Measurements from ENCODE around the gene KPNA1.
"Not testable (repeated sequence)": the region's sequence is repeated elsewhere in the genome, so short reads cannot be mapped to it uniquely, and the experiment has no call there.

Gene KPNA1

DNA sequence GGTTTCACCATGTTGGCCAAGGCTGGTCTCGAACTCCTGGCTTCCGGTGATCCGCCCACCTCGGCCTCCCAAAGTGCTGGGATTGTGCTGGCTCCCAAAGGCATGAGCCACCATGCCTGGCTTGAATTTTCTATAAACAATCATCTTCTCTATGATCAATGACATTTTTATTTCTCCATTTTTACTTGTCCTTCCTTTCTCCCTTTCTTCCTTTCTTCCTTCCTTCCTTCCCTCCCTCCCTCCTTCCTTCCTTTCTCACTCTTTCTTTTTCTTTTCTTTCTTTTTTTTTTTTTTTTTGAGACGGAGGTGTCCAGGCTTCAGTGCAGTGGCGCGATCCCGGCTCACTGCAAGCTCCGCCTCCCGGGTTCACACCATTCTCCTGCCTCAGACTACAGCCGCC is 8.6 kb upstream of the KPNA1 start:
- in situ Hi-C loops (cut with MboI; ENCODE audit: low sequenced_read_pairs) = no loop called here

- in situ Hi-C loops (cut with MboI; ENCODE audit: low sequenced_read_pairs) = no loop called here
Observed at GRCh38 chr3:122520861-122521260, 6.1 kb upstream of the KPNA1 start.

DNA sequence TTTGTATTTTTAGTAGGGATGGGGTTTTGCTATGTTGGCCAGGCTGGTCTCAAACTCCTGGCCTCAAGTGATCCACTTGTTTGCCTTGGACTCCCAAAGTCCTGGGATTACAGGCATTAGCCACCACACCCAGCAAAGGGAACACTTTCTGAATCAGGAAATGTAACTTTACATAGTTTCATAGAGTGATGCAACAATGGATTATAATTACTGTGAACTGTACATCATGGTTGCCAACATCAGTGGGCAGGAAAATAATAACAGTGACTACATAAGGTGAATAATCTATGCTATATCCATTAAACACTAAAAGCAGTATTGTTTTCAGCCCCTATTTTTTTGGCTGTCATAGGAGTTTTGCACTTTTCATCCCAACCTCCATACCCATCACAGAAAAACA is 5.0 kb upstream of the KPNA1 start:
- in situ Hi-C loops (cut with MboI; ENCODE audit: low sequenced_read_pairs) = no loop called here

DNA sequence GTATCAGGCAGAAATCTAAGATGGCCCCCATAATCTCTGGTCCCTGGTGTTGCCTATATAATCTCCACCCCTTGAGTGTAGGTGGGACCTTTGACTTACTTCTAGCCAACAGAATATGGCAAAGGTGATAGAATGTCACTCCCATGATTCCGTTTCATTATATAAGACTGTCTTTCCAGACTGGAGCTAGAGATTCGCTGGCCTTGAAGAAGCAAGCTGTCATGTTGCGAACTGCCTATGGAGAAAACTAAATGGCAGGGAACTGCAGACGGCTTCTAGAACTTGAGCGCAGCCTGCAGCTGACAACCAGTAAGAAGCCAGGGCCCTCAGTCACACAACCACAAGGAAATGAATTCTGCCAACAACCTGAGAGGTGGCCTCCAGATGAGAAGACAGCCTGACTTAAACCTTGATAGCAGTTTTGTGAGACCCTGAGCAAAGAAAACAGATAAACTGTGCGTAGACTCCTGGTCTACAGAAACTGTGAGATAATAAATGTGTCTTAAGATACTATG is 2.2 kb upstream of the KPNA1 start:
- in situ Hi-C loops (cut with MboI; ENCODE audit: low sequenced_read_pairs) = no loop called here

- in situ Hi-C loops (cut with MboI; ENCODE audit: low sequenced_read_pairs) = no loop called here
Observed at GRCh38 chr3:122515870-122516269, 1.1 kb upstream of the KPNA1 start.

DNA sequence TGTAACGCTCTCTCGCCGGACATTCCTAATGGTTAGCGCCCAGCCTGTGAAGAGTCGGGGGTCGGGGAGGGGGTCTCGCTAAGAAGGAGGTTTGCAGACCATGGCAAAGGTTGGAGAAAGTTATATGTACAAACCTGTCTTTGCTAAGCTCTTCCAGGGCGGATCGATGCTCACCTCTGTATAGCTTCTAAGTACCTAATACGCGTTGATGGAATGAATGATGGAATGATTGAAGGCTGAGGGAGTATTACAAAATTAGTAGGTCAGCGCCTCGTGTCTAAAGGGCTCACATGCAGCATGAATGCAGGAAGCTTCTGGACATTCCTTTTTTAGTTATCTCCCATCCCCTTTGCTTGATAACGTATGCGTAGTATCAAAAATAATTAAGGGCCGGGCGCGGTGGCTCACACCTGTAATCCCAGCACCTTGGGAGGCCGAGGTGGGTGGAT is 305 bp upstream of the KPNA1 start:
- in situ Hi-C loops (cut with MboI; ENCODE audit: low sequenced_read_pairs) = no loop called here

DNA sequence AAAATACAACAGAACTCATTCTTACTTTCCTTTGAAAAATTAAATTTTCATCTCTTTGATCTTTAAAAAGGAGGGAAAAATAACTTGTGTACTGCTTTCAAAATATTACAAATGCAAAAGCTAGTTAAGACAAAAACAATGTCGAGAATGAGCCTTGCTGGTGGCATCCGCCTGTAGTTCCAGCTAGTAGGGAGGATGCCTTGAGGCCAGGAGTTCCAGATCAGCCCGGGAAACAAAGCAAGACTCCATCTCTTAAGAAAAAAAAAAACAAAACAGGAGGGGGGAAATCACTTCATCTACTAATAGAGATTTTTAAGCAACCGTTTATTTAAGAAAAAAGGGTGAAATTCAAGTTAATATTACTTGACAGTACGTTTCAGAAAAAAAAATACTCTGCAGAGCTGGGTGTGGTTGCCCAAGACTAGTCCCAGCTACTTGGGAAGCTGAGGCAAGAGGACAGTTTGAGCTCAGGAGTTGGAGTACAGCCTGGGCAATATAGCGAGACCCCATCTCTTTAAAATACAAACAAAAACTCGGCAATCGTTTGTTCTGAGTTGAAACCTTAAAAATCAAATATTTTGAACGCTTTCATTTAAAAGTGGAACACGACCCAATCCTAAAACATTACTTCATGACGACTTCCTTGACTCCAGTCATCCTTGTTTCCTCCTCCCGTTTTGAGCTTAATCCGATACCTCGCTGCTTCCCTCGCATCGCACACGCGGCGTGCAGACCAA is 1.2 kb downstream of the KPNA1 start:
- in situ Hi-C loops (cut with MboI; ENCODE audit: low sequenced_read_pairs) = no loop called here

DNA sequence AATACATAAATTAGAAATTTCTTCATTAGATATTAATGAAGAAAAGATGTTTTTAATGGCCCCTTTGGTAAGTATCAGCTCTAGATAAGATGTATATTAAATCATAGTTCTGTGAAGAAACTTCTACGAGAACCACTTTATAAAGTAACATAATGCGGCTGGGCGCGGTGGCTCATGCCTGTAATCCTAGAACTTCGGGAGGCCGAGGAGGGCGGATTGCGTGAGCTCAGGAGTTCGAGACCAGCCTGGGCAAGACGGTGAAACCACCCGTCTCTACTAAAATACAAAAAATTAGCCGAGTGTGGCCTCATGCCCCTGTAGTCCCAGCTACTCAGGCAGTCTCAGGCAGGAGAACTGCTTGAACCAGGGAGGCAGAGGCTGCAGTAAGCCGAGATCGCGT is 2.5 kb downstream of the KPNA1 start:
- in situ Hi-C loops (cut with MboI; ENCODE audit: low sequenced_read_pairs) = no loop called here

DNA sequence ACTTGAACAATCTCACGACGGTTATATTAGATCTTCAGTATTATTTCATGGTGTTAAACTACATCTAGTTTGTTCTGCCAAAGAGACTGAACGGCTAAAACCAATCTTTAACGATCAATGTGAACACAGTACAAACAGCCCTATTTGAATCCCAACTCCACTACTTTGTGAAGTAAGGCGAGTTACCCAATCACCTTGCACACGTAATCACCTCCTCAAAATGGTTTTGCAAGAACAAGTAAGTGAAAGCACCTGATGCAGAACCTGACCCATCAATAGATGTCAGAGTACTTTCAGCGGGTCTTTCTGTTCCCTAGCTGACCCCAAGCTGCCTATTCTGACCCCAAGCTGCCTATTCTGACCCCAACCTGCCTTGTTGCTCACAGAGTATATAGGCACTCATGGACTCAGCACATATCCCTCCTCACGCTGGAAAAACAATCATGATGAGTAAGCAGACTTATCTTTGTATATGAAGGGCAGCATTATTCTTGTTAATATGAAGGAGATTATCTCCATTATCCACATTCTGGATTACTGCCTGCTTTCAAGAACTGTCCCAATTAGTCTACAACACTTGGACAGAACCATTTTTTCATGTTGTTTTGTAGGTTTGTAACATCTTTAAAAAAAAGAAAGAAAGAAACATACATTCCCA is 3.7 kb downstream of the KPNA1 start:
- in situ Hi-C loops (cut with MboI; ENCODE audit: low sequenced_read_pairs) = no loop called here

GRCh38 chr3:122508944-122509343 is 5.8 kb downstream of the KPNA1 start:
- in situ Hi-C loops (cut with MboI; ENCODE audit: low sequenced_read_pairs) = not testable (repeated sequence)

GRCh38 chr3:122508135-122508914 is 6.4 kb downstream of the KPNA1 start:
- in situ Hi-C loops (cut with MboI; ENCODE audit: low sequenced_read_pairs) = no loop called here

DNA sequence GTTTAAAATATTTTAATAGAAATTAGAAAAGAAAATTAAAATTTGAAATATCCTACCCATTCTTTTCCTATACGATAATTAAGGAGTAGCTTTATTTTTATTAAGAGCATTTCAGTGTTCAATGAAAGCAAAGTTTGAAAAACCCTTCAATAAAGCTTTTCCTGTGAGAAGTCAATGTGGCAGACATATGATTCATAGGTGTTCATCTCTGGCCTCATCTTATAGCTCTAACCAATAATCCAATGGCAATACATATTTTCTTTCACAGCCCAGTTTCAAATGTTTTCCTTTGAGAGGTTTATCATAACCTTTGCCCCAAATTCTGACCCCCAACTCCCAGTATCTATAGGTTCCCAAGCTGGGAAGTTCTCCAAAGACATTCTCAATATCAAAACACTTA is 8.3 kb downstream of the KPNA1 start:
- in situ Hi-C loops (cut with MboI; ENCODE audit: low sequenced_read_pairs) = no loop called here

- in situ Hi-C loops (cut with MboI; ENCODE audit: low sequenced_read_pairs) = no loop called here
Observed at GRCh38 chr3:122505676-122506075, 9.1 kb downstream of the KPNA1 start.

- in situ Hi-C loops (cut with MboI; ENCODE audit: low sequenced_read_pairs) = no loop called here
Observed at GRCh38 chr3:122502941-122503340, 11.8 kb downstream of the KPNA1 start.

DNA sequence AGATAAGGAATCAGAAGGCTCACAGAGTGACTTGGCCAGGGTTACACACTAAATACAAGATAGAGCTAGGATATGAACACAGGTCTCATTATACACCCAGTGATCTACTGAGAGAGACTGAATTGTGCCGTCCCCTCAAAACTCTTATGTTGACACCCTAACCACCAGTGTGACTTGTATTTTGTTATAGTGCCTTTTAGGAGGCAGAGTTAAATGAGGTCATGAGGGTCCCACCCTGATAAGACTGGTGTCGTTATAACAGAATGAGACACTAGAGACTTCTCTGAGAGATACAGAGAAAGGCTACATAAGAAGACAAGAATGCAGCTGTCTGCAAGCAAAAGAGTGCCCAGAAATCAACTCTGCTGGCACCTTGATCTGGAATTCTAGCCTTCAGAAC is 12.6 kb downstream of the KPNA1 start:
- in situ Hi-C loops (cut with MboI; ENCODE audit: low sequenced_read_pairs) = no loop called here

DNA sequence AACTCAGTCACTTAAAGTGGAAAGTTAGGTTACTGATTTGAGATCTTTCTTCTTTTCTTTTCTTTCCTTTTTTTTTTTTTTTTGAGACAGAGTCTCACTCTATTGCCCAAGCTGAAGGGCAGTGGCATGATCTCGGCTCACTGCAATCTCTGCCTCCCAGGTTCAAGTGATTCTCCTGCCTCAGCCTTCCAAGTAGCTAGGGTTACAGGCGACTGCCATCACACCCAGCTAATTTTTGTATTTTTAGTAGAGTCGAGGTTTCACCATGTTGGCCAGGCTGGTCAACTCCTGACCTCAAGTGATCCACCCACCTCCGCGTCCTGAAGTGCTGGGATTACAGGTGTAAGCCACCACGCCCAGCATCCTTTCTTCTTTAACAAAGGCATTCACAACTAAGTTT is 13.8 kb downstream of the KPNA1 start:
- in situ Hi-C loops (cut with MboI; ENCODE audit: low sequenced_read_pairs) = not testable (repeated sequence)

- in situ Hi-C loops (cut with MboI; ENCODE audit: low sequenced_read_pairs) = no loop called here
Observed at GRCh38 chr3:122498152-122498551, 16.6 kb downstream of the KPNA1 start.

DNA sequence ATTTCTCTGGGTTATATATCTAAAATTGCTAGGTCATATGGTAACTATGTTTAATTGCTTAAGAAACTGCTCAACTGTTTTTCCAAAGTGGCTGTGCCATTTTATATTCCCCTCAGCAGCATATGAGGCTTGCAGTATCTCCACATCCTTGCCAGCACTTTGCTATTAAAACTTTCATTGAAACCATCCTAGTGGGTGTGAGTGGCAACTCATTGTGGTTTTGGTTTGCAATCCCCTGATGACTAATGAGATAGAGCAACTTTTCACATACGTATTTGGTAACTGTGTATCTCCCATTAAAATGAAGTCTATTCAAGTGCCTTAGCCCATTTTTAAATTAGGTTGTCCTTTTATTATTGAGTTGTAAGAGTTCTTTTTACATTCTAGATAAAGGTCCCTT is 17.3 kb downstream of the KPNA1 start:
- in situ Hi-C loops (cut with MboI; ENCODE audit: low sequenced_read_pairs) = no loop called here

DNA sequence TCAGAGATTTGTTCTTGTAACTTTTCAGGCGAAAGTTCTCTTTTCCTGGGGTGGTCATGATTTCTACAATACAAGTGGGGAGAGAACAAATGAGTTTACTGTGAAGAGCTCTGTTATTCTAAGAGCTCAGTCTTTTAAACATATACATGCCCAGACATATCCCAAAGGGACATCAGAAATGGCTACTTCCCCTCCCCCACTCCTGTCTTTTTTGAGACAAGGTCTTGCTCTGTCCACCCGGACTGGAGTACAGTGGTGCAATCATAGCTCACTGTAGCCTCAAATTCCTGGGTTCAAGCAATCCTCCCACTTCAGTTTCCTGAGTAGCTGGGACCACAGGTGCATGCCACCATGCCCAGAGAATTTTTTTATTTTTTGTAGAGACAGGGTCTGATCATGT is 18.2 kb downstream of the KPNA1 start:
- in situ Hi-C loops (cut with MboI; ENCODE audit: low sequenced_read_pairs) = no loop called here

DNA sequence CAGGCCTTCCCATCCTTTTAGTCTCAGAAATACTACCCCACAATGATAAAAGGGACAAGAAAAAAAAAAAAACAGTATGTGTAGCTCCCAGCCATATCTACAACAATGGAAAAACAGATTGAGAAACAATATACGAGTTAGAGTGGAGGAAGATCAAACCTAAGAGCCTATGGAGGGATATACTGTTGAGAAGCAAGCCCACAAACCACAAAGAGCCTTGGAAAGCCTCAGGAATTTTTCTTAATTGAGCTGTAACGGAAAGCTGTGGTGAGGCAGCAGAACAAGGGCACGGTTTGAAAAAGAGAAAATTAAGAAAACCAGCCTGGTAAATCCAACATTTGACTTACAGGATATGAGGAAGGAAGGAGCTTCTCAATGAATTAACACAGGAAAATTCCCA is 21.4 kb downstream of the KPNA1 start:
- in situ Hi-C loops (cut with MboI; ENCODE audit: low sequenced_read_pairs) = no loop called here

- in situ Hi-C loops (cut with MboI; ENCODE audit: low sequenced_read_pairs) = no loop called here
Observed at GRCh38 chr3:122488262-122488973, 26.3 kb downstream of the KPNA1 start.

Data from HL-60/S4 treated with retinoic acid at 250 ng/mL for 4 days and 3 days (cell line).